A673 (cell line): ENCODE data around the gene SDCCAG8.

Experiments used
- CTCF ChIP-seq: fragments of 300-800, 200-600 bp; sonication (generic); conservative IDR thresholded peaks from 2 replicates; pipeline ENCODE4 v1.5.1; 2017; ENCODE audit warnings: low read depth, mild to moderate bottlenecking, antibody characterized with exemption, low read length, moderate library complexity, mixed read lengths
- EZH2 ChIP-seq: fragments of 200-600 bp; sonication (generic); IDR thresholded peaks from 2 replicates; pipeline ENCODE4 v1.6.1; 2017; ENCODE audit warnings: borderline replicate concordance, low read depth, mild to moderate bottlenecking, mixed read lengths, antibody characterized with exemption, low read length; ENCODE audit not compliant: poor library complexity, severe bottlenecking

GRCh38 chr1:243379208-243379607 is 123.4 kb downstream of the SDCCAG8 start:
- TF ChIP-seq CTCF (no peak), EZH2 (no peak)
